Measurements from ENCODE around the gene DOK6. TPM values are rescaled to one million over a fixed set of nuclear protein-coding genes. Genes with fewer than 3 reads are reported as not detected.
"Not testable (repeated sequence)": the region's sequence is repeated elsewhere in the genome, so short reads cannot be mapped to it uniquely, and the experiment has no call there.

DOK6 gene
- total RNA-seq, 1 donor from 2014 or later = 3.2 TPM

DNA sequence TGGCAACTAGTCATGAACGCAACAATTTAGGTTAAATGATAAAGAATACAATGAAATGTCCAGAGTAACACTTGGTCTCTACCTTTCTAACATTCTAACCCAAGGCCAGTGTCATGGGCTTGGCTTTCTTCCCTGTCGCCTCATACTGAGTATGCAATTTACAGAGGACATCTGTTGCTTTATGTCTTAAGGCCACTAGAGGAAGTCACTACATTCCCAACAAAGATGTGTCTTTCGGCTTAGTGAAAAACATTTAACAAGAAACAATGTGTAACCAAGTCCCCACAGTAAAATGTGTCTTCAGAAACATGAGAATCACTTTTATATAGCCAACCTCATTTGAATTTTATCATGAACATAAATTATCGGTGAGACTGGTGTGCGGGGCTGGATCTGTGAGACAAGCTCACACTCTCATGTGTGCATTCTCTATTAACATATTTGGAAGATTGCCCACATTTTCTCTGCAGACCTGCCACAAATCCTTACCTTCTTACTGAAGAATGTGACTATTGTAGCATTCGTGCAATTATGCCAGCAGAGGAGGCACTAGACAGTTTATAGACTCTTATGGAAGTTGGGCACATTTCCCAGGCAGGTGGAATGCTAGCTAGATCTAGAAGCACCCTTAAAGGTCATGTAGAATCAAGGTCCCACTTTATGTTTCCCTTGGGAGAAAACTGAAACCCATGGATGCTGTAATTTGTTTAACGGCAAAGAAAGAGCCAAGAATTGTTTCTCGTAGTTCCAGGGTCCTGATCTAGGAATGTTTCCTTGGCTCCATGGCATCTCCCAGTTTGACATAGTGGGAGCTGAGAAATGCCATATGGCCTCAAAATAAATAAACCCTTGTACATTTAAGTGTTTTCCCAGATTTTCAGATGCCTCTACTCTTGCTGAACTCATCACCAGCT, 445.2 kb downstream of the DOK6 start:
- no peaks in the 10 kb centered on the region for H3K27me3 ChIP-seq (ENCODE audit: low read depth)
- no peak for DNase-seq
- H3K36me3 ChIP-seq = no peaks in the 10 kb centered on the region
- TF ChIP-seq, protein P1, sequence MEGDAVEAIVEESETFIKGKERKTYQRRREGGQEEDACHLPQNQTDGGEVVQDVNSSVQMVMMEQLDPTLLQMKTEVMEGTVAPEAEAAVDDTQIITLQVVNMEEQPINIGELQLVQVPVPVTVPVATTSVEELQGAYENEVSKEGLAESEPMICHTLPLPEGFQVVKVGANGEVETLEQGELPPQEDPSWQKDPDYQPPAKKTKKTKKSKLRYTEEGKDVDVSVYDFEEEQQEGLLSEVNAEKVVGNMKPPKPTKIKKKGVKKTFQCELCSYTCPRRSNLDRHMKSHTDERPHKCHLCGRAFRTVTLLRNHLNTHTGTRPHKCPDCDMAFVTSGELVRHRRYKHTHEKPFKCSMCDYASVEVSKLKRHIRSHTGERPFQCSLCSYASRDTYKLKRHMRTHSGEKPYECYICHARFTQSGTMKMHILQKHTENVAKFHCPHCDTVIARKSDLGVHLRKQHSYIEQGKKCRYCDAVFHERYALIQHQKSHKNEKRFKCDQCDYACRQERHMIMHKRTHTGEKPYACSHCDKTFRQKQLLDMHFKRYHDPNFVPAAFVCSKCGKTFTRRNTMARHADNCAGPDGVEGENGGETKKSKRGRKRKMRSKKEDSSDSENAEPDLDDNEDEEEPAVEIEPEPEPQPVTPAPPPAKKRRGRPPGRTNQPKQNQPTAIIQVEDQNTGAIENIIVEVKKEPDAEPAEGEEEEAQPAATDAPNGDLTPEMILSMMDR (IDR thresholded peaks at IDR 0.05) = no peak
- ATAC-seq = peak; percentile 50 to 56
- no peak overlapping the region for H3K27ac ChIP-seq
- H3K4me3 ChIP-seq = no peak overlapping the region
- intact Hi-C loops (cut with DNase I) = no loop called here
- H3K9me3 ChIP-seq = no peaks in the 10 kb centered on the region
- peaks cover 13% of the 10 kb centered on the region for H3K4me1 ChIP-seq

DNA sequence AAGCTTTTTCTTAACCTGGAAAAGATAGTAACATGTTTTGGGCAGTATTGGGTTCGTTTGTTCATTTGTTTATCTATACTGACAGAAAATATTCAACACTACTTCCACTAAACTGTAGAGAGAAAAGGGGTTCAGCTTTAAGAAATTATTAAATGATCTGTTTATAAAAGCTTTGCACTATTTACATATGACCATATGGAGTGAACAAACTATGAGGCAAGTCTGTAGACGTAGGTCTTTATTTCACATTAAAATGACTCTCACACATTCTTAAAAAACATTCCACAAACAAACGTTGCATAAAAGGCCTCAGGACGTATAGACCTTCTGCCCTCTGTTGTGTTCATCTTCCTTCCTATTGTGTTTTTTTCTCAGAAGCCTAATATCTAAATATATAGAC, 452.4 kb downstream of the DOK6 start:
- intact Hi-C loops (cut with DNase I) = no loop called here
- Histone ChIP-seq H3K36me3 (no peaks in the 10 kb centered on the region), H3K4me3 (no peak overlapping the region), H3K27me3 (ENCODE audit: low read depth) (no peaks in the 10 kb centered on the region), H3K4me1 (no peaks in the 10 kb centered on the region), H3K9me3 (no peaks in the 10 kb centered on the region), H3K27ac (no peak overlapping the region)
- TF ChIP-seq, protein P1 (IDR thresholded peaks at IDR 0.05) = no peak
- ATAC-seq (no peak), DNase-seq (no peak)

DNA sequence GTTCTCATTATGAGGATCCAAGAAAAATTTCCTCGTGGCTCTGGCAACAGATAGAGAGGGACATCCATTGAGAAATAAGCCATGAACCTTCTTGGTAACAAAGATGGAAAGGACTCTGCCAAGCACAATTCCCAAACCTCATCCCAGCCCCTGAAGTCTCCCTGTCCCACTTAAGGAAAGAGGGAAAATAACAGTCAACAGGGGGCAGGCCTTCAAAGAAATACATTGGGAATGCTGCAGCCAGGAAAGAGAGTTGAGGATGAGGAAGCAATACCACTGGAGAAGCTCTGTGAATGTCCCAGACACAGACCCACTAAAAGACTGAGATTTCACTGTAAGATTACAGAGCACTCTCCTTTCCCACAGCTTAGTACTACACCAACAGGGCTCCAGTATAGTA, 453.8 kb downstream of the DOK6 start:
- DNase-seq (no peak), ATAC-seq (no peak)
- no peaks in the 10 kb centered on the region for H3K9me3 ChIP-seq
- TF ChIP-seq, protein P1 (IDR thresholded peaks at IDR 0.05) = no peak
- no peaks in the 10 kb centered on the region for H3K27me3 ChIP-seq (ENCODE audit: low read depth)
- no peak overlapping the region for H3K27ac ChIP-seq
- intact Hi-C loops (cut with DNase I) = no loop called here
- H3K4me3 ChIP-seq = no peak overlapping the region
- H3K4me1 ChIP-seq = no peaks in the 10 kb centered on the region
- H3K36me3 ChIP-seq = no peaks in the 10 kb centered on the region

DNA sequence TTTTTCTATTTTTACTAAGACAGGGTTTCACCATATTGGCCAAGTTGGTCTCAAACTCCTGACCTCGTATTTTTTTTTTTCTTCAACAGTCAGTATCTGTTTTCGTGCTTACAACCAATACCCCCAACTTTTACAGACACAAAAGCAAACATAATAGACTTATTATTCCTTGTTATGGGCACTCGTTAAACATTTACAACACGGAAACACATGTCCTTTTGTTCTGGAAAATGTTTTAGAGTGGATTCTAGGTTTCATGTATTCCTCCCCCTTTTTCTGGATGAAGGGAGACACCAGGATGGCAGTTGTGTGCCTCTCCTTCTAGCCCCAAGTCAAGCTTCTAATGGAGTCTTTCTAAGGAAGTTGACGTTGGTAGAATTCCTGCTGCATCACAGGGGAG, 458.2 kb downstream of the DOK6 start:
- DNase-seq = no peak
- intact Hi-C loops (cut with DNase I) = no loop called here
- Histone ChIP-seq H3K27me3 (ENCODE audit: low read depth) (no peaks in the 10 kb centered on the region), H3K9me3 (no peaks in the 10 kb centered on the region), H3K36me3 (no peaks in the 10 kb centered on the region), H3K4me3 (no peak overlapping the region), H3K27ac (no peak overlapping the region), H3K4me1 (no peaks in the 10 kb centered on the region)
- TF ChIP-seq, protein P1 (IDR thresholded peaks at IDR 0.05) = no peak
- ATAC-seq = no peak

DNA sequence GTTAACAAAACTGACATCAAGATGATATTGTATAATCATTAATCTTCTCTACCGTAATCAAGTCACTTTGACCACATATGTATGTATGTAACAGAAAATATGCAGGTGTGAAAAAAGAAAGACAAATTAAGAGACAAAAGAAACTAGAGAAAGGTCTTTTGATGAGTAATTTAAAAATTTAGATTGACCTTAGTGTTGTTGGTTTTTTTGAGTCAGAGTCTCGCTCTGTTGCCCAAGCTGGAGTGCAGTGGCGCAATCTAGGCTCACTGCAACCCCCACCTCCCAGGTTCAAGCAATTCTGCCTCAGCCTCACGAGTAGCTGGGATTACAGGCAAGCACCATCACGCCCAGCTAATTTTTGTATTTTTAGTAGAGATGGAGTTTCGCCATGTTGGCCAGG, 464.1 kb downstream of the DOK6 start:
- H3K27me3 ChIP-seq (ENCODE audit: low read depth); intact Hi-C loops (cut with DNase I): not testable (repeated sequence)

DNA sequence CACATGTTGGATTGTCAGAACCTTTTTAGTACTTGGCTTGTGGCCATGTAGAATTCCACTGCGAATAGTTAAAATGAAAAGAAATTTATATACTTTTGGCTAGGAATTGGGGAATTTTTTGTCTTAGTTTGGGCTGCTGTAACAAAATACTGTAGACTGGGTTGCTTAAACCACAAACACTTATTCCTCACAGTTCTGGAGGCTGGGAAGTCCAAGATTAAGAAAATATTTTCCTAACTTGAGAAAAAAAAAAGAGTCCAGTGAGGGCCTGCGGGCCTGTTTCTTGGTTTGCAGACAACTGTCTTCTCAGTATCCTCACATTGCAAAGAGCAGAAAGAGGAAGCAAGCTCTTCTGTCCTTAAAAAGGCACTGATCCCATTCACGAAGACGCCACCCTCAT, 465.1 kb downstream of the DOK6 start:
- TF ChIP-seq, protein P1 (IDR thresholded peaks at IDR 0.05) = no peak
- ATAC-seq (no peak), DNase-seq (no peak)
- no peaks in the 10 kb centered on the region for H3K36me3 ChIP-seq
- H3K27ac ChIP-seq = no peak overlapping the region
- intact Hi-C loops (cut with DNase I) = no loop called here
- no peak overlapping the region for H3K4me3 ChIP-seq
- no peaks in the 10 kb centered on the region for H3K9me3 ChIP-seq
- H3K4me1 ChIP-seq = no peaks in the 10 kb centered on the region
- no peaks in the 10 kb centered on the region for H3K27me3 ChIP-seq (ENCODE audit: low read depth)

More for the DNA sequence above, 464.1 kb downstream of the DOK6 start:
- not testable (repeated sequence) for ATAC-seq, H3K27ac ChIP-seq, H3K9me3 ChIP-seq, H3K36me3 ChIP-seq, H3K4me3 ChIP-seq, H3K4me1 ChIP-seq, DNase-seq

Measured in lower lobe of right lung (tissue), 2 donors.